GM12872 (cell line): ENCODE measurements around the gene LAPTM5.

Experiments used
- TF ChIP-seq, protein P1 (sequence below): IDR thresholded peaks from 3 replicates; pipeline ENCODE4 v1.5.1; 2011; ENCODE audit warnings: low read depth, mild to moderate bottlenecking, low read length, moderate library complexity; ENCODE audit not compliant: insufficient read depth

LAPTM5 gene

DNA sequence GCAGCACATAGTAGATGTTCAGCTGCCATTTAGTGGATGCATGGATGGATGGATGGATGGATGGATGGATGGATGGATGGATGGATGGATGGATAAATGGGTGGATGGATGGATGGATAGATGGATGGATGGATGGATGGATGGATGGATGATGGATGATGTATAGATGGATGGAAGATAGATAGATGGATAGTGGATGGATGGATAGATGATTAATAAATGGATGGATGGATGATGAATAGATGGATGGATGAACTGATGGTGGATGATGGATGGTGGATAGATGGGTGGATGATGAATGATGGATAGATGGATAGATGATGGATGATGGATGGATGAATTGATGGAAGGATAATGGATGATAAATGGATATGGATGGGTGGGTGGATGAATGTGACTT is 54.8 kb downstream of the LAPTM5 start:
- TF ChIP-seq, protein P1, sequence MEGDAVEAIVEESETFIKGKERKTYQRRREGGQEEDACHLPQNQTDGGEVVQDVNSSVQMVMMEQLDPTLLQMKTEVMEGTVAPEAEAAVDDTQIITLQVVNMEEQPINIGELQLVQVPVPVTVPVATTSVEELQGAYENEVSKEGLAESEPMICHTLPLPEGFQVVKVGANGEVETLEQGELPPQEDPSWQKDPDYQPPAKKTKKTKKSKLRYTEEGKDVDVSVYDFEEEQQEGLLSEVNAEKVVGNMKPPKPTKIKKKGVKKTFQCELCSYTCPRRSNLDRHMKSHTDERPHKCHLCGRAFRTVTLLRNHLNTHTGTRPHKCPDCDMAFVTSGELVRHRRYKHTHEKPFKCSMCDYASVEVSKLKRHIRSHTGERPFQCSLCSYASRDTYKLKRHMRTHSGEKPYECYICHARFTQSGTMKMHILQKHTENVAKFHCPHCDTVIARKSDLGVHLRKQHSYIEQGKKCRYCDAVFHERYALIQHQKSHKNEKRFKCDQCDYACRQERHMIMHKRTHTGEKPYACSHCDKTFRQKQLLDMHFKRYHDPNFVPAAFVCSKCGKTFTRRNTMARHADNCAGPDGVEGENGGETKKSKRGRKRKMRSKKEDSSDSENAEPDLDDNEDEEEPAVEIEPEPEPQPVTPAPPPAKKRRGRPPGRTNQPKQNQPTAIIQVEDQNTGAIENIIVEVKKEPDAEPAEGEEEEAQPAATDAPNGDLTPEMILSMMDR: no peak

DNA sequence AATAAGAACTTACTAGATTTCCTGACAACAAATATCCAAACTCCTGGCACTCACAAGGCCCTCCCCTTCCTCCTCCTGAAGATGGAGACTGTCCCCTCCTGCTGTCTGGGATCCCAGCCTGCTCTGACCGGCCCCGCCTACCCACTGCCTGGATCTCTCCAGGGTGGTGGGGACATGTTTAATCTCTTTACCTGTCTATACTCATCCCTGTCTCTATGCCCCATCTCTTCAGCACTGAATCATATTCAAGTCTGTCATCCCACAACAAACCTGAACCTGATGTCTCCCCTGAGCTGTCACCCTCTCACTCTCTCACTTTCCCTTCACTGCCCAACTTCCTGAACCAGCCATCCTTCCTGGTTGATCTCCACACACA is 56.3 kb downstream of the LAPTM5 start:
- TF ChIP-seq, protein P1: no peak

DNA sequence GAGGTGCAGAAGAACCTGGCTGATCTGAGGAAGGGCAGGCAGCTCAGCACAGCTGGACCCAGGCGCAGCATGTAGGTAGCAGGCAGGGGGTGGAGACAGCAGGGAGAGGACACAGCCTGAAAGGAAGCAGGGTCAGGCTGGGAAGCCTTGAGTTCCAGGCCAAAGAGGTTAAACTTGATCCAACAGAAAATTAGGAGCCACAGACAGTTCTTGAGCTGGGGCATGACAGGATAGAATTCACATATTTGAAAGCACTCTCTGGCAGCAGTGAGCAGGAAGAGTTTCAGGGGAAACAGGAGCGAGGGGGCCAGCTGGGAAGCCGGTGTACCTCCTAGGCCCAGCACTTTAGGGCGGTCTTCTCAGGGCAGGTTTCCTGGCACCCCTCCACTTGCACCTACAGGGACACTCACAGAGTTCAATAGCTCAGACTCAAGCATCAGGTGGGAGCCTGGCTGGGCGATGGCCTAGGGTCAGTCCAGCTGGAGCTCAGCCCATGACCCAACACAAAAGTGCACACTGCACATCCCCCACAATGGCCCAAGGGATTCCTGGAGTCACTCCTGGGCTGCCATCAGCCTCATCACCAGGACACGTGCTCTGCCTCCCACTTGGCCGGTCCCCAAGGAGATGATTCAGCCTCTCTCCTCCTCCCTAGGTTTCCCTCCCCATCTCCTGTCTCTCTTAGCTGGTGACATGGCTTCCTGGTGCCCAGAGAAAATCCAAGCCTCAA is 56.9 kb downstream of the LAPTM5 start:
- TF ChIP-seq, protein P1: no peak

DNA sequence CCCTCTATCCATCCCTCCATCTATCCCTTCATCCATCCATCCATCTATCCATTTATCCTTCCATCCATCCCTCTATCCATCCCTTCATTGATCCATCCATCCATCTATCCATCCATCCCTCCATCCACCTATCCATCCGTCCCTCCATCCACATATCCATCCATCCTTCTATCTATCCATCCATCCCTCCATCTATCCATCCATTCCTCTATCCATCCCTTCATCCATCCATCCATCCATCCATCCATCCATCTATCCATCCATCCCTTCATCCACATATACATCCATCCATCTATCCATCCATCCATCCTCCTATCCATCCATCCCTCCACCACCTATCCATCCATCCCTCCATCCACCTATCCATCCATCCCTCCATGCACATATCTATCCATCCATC is 57.8 kb downstream of the LAPTM5 start:
- TF ChIP-seq, protein P1: no peak

DNA sequence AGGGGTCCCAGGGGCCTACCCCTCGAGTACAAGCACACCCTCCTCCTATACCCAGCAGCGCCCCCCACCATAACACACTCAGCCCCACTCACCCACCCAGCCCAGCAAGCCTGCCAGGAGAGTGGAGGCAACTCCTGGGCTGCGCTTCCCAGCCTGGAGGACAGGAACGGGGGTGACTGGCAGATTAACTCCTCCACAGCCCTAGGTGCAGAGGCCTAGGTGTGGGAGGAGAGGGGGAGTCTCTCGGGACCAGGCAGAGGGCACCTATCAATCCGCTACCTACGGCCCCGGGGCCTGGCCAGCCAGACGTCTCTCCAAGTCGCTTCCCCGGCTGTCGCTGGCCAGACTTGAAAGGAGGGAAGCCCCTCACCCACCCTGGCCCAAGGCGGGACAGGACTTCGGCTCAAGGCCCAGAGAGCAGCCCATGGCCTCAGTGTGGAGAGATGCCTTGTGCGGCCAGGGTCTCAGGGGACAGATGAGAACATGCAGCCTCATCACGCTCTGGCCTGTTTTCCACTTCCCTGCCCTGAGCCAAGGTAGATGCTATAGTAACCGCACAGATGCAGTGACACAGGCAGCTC is 59.1 kb downstream of the LAPTM5 start:
- TF ChIP-seq, protein P1: no peak

DNA sequence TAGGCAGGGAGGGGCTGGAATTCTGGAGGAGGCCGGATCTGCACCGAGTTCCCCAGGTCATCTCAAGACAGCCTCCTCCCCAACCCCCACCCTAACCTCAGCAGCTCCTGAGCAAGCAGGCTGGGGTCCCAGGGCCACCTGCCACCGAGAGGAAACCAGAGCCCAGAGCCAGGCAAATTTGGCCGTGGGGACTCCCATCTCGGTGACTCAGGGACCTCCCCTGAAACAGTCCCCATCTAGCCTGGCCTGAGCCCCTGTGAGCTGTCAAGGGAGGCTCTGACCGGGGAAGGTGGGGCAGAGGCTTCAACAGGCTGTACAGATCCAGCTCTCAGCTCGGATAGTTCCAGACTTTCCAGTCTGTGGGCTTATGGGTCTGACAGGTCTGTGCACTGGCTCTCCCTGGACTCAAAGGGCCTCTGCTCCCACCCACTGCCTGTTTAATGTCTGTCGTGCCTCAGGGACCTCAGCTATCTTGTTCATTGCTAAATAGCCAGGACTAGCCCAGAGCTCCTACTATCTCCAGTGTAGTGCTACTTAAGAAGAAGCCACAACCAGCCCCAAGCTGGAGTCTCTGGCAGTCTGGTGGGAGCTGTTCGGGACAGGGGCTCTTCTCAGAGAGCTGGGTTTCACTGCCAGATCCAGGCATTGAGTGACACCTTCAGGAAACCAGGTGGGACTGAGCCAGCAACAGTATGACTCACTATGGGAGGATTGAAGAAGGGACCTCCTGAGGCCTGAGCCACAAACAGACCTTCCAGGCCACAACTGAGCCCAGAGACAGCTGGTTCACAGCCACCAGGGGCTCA is 59.8 kb downstream of the LAPTM5 start:
- TF ChIP-seq, protein P1: no peak

DNA sequence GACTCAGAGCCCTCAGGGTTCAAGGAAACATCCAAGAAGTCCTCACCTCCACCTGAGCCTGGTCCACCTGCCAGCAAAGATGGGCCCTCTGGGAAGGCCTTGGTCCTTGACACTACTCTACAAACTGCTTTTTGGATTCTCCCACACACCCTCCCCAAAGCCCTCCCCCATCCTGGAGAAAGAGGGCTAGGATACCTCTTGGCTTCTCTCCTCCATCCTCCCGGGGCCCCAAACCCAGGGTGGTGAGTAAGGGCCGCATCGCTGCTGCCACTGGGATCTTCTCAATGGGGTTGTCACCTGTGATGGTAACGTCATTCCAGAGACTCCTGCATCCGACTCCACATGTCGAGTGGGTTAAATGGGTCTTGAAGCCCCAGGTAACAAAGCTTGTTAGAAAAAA is 60.7 kb downstream of the LAPTM5 start:
- TF ChIP-seq, protein P1: no peak
